ENCODE results near the gene ZBTB7C. TPM values are rescaled to one million over a fixed set of nuclear protein-coding genes. Genes with fewer than 3 reads are reported as not detected.

The ZBTB7C gene
- total and polyA plus RNA-seq, 10 of the 15 experiments (the other 5 are each of a cell fraction or from before 2014, with no cell fraction given), result under 0.01 to 0.08 (median 0.01) TPM; not detected in 7

- DNase-seq (ENCODE audit: low read depth, low spot score) (no peak), ATAC-seq (no peak), FAIRE-seq (no peak)
- Histone ChIP-seq H2AFZ (ENCODE audit: control insufficient read depth, low read depth, low read length) (no peak overlapping the region), H4K20me1 (ENCODE audit: control insufficient read depth, insufficient read depth) (no peaks in the 10 kb centered on the region), H3K4me2 (ENCODE audit: control insufficient read depth, insufficient read depth) (no peak overlapping the region), H3K4me3 (no peak overlapping the region), H3K36me3 (ENCODE audit: control insufficient read depth in 2 of 2, insufficient read depth in 2 of 2, low read length in 1 of 2) (no peaks in the 10 kb centered on the region), H3K79me2 (ENCODE audit: control insufficient read depth, insufficient read depth, low read length) (no peaks in the 10 kb centered on the region), H3K9ac (ENCODE audit: control insufficient read depth, insufficient read depth, low read length) (no peak overlapping the region), H3K9me3 (replicated peaks; ENCODE audit: control insufficient read depth, insufficient read depth, low read length) (no peaks in the 10 kb centered on the region), H3K4me1 (ENCODE audit: control insufficient read depth, insufficient read depth, low read length) (no peaks in the 10 kb centered on the region), H3K27ac (ENCODE audit: control insufficient read depth, insufficient read depth) (no peak overlapping the region), H3K27me3 (replicated peaks in 1 of 2; ENCODE audit: control insufficient read depth in 2 of 2, insufficient read depth in 2 of 2, low read length in 1 of 2) (peaks cover 0 to 5% of the 10 kb centered on the region in 2 experiments)
- no peak for TF ChIP-seq POLR2A (IDR thresholded peaks at IDR 0.05; ENCODE audit: low read depth, low read length)
- no peak for TF ChIP-seq GABPA (IDR thresholded peaks at IDR 0.05; ENCODE audit: low read depth)
- TF ChIP-seq MXI1 (IDR thresholded peaks at IDR 0.05; ENCODE audit: low read depth, low read length), result no peak
- TF ChIP-seq, protein P1, sequence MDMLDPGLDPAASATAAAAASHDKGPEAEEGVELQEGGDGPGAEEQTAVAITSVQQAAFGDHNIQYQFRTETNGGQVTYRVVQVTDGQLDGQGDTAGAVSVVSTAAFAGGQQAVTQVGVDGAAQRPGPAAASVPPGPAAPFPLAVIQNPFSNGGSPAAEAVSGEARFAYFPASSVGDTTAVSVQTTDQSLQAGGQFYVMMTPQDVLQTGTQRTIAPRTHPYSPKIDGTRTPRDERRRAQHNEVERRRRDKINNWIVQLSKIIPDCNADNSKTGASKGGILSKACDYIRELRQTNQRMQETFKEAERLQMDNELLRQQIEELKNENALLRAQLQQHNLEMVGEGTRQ (IDR thresholded peaks at IDR 0.05; ENCODE audit: borderline replicate concordance, low read depth, low read length), result no peak
- TF ChIP-seq, protein P2, sequence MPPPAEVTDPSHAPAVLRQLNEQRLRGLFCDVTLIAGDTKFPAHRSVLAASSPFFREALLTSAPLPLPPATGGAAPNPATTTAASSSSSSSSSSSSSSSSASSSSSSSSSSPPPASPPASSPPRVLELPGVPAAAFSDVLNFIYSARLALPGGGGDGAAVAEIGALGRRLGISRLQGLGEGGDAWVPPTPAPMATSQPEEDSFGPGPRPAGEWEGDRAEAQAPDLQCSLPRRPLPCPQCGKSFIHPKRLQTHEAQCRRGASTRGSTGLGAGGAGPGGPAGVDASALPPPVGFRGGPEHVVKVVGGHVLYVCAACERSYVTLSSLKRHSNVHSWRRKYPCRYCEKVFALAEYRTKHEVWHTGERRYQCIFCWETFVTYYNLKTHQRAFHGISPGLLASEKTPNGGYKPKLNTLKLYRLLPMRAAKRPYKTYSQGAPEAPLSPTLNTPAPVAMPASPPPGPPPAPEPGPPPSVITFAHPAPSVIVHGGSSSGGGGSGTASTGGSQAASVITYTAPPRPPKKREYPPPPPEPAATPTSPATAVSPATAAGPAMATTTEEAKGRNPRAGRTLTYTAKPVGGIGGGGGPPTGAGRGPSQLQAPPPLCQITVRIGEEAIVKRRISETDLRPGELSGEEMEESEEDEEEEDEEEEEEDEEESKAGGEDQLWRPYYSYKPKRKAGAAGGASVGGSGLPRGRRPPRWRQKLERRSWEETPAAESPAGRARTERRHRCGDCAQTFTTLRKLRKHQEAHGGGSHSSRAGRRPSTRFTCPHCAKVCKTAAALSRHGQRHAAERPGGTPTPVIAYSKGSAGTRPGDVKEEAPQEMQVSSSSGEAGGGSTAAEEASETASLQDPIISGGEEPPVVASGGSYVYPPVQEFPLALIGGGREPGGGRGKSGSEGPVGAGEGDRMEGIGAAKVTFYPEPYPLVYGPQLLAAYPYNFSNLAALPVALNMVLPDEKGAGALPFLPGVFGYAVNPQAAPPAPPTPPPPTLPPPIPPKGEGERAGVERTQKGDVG (CRISPR knock-in tag; IDR thresholded peaks at IDR 0.05), result no peak
- TF ChIP-seq, protein P3, sequence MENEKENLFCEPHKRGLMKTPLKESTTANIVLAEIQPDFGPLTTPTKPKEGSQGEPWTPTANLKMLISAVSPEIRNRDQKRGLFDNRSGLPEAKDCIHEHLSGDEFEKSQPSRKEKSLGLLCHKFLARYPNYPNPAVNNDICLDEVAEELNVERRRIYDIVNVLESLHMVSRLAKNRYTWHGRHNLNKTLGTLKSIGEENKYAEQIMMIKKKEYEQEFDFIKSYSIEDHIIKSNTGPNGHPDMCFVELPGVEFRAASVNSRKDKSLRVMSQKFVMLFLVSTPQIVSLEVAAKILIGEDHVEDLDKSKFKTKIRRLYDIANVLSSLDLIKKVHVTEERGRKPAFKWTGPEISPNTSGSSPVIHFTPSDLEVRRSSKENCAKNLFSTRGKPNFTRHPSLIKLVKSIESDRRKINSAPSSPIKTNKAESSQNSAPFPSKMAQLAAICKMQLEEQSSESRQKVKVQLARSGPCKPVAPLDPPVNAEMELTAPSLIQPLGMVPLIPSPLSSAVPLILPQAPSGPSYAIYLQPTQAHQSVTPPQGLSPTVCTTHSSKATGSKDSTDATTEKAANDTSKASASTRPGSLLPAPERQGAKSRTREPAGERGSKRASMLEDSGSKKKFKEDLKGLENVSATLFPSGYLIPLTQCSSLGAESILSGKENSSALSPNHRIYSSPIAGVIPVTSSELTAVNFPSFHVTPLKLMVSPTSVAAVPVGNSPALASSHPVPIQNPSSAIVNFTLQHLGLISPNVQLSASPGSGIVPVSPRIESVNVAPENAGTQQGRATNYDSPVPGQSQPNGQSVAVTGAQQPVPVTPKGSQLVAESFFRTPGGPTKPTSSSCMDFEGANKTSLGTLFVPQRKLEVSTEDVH (IDR thresholded peaks at IDR 0.05; ENCODE audit: low read depth, partially characterized antibody), result no peak
- TF ChIP-seq SIN3A (IDR thresholded peaks at IDR 0.05; ENCODE audit: low read depth, low read length), result no peak
- no peak for TF ChIP-seq MTA3 (IDR thresholded peaks at IDR 0.05; ENCODE audit: borderline replicate concordance, low read length)
- no peak for TF ChIP-seq RAD51 (IDR thresholded peaks at IDR 0.05)
- TF ChIP-seq ZNF207 (IDR thresholded peaks at IDR 0.05; ENCODE audit: borderline replicate concordance), result no peak
- no peak for TF ChIP-seq CREM (IDR thresholded peaks at IDR 0.05; ENCODE audit: low read depth)
- in situ Hi-C loops (cut with MboI), result no loop called here
- ChIA-PET CTCF (no interaction called here), SMC1A (ENCODE audit: uncharacterized antibody, unreplicated experiment) (no interaction called here), POLR2A (no interaction called here), RAD21 (ENCODE audit: unreplicated experiment) (no interaction called here)
- intact Hi-C loops (cut with micrococcal nuclease; ENCODE audit: unreplicated experiment), result no loop called here
- 20% methylated on average over 3 of the region's 3 CpGs for WGBS (ENCODE audit: insufficient coverage, insufficient replicate concordance, low lambda C conversion rate, missing lambda C conversion rate)
- BruUV-seq (replicated peaks), result no TSS peak
Measured at GRCh38 chr18:48310999-48311398, 98.2 kb downstream of the ZBTB7C start.

Measured in GM12878 (cell line).